ENCODE data around the gene NID2.

NID2 gene

GRCh38 chr14:52029881-52030280 lies 39.0 kb downstream of the NID2 start:
- DNase-seq (ENCODE audit: low read depth in 2 of 2): no peak

- DNase-seq (ENCODE audit: low read depth in 2 of 2): no peak
These were observed 42.0 kb downstream of the NID2 start for GRCh38 chr14:52026901-52027300.

- no peak for DNase-seq (ENCODE audit: low read depth in 2 of 2)
These were observed 42.7 kb downstream of the NID2 start for GRCh38 chr14:52026017-52026660.

DNA sequence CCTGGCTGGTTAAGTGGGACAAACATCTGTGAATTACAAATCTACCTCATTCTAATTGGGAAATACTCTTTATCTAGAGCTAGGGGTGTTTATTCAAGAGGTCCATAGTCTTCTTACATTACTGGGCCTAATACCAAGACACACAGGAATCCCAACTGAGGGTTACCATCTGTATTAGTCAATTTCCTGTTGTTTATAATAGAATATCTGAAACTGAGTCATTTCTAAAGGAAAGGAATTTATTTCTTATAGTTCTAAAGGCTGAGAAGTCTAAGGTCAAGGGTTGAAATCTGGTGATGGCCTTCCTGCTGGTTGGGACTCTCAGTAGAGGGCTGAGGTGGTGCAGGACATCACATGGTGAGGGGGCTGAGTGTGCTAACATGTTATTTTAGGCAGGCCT lies 43.5 kb downstream of the NID2 start:
- no peak for DNase-seq (ENCODE audit: low read depth in 2 of 2)

GRCh38 chr14:52023518-52023917 lies 45.3 kb downstream of the NID2 start:
- DNase-seq (ENCODE audit: low read depth in 2 of 2): no peak

DNA sequence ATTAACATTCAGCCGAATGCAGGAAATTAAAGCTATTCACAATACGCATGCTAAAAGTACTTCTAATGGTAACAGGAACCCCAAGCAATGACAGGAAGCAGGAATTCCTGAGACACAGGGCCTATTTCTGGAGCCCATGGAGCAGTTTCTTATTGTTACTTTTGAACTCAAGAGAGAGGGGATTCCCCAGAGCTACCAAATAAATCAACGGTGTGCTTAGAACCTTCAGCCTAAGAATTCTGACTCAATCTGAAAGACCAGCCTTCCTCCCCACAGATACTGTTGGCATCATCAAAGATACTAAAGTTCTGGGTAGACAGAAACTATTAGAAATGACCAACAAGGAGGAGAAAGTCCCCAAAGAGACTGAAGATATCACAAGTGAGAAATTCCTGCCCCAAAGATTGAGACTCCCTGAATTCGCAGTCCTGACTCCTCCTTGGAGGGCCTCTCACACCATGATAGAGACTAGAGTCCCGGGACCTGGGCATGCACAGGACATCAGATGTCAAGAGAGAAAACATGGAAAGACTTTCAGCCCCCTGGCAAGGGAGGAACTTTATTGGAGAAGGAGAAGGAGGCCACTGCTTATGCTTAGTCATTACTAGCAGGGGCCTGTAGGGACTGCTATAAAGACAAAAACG lies 46.8 kb downstream of the NID2 start:
- DNase-seq (ENCODE audit: low read depth in 2 of 2): no peak

DNA sequence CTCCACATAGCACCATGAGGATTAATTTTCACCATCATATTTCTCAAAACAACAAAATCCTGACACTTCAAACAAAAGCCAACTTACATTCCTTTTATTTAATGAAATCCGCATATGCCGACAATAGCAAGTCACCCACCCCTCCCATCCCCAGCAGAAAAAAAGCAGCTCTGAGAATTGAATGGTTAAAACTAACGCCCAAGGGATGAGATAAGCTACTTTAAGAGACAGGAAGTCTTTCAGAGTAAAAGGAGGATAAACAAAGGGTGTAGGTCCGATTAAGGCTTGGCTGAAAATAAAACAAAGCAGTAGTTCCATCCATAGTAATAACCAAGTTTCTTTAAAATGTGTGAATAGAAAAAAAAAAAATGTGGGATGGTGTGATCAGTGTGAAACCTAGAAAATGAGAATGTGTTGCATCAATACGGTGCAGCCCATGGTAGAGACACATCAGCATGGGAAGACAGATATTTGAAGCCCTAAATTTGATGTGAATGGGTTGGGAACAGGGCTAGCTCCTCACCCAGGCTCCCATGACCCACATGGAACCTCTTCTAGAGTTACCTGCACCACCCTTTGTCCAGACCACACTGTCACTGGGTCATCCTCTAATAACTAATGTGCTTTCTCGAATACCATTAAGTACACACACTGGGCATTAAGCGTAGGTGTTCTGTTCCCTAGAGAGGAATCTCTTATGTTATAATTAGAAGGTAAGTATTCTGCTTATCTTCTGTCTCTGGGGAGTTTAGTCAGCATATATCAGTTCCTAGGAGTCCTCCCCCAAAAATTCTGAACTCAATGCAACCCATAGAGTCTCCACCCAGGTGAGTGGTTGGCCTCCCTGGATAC lies 47.8 kb downstream of the NID2 start:
- DNase-seq (ENCODE audit: low read depth in 2 of 2): no peak

GRCh38 chr14:52020161-52020714 lies 48.6 kb downstream of the NID2 start:
- DNase-seq (ENCODE audit: low read depth in 2 of 2): no peak

DNA sequence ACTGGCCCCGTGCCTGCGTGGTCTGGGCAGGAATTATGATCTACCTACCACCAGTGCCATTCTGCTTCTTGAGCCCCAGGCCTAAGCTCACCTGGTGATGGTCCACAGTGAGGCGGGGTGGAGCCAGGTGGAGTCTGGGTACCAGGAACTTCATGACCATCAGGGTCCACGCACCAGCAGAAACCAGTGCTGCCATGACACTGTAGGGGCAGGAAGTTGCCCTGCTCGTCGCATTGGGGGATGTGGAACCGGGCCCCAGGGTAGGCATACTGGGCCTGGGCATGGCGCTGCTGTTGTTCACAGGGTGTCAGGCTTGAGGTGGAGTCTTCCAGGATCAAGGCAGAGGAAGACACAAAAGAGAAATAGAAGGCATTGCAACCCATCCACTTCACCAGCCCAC lies 49.9 kb downstream of the NID2 start:
- no peak for DNase-seq (ENCODE audit: low read depth in 2 of 2)

DNA sequence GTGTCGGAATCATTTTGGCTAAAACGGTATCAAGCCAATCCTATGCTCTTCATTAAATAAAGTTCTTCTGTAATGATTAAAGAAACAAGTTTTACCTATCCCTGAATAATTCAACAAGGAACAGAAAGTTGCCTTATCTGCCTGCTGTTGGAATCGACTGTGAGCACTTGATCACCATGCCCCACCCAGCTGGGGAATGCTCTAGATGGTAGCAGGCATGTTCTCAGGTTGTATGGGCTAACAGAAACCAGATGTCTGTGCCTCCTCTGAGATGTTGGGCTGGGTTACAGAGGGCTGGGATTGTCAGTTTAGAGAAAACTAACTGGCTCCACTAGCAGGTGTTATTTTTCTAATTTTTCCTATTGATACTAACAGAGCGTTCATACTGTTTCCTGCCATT lies 50.6 kb downstream of the NID2 start:
- no peak for DNase-seq (ENCODE audit: low read depth in 2 of 2)

DNA sequence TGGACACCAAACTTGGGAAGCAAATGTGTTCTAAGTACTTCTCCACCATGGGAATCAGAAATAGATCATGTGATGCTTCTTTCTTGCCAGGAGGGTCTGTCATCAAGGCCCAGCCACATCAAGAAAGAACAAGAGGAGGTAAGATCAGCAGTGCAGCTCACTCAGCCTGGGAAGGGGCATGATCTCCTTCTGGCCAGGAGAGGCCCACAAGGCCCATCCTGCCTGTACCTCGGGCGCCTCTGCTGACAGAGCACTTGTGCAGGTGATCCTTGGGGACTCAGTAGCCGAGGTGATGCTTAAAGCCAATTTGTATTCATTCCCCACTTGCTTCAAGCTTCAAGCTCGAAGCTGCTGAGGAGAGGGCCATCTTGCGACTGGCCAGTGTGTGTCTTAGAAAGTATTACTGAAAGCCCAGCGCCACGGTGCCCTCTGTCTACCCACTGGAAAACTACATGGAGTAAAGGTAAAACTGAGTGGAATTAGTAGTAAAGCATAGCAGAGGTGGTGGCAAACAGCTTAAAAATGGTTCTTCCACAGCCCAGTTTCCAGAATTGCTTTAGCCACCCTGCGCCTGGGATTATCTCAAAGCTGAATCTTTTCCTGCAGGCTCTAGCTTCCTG lies 53.3 kb downstream of the NID2 start:
- DNase-seq (ENCODE audit: low read depth in 2 of 2): no peak

- DNase-seq (ENCODE audit: low read depth in 2 of 2): no peak
These were observed 54.1 kb downstream of the NID2 start for GRCh38 chr14:52014601-52015267.

GRCh38 chr14:52013984-52014600 lies 54.8 kb downstream of the NID2 start:
- DNase-seq (ENCODE audit: low read depth in 2 of 2): no peak

DNA sequence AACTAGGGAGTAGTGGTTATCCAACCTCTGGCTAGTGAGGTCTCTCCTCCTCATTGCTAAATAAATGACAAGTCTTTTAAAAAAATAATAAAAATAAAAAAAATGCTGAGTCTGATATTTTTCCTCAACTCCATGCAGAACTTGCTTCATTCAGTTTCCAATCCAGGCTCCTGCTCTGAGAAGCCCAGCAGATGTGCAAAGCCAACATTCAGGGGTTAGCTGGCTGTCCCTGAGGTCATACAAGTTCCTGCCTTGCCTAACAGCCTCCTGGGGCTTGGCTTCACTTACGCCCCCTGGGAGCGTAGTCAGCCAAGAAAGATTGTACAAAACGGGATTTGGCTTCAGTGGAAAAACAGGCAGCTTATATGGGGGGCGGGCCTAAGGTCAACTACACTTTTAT lies 56.2 kb downstream of the NID2 start:
- no peak for DNase-seq (ENCODE audit: low read depth in 2 of 2)

- DNase-seq (ENCODE audit: low read depth in 2 of 2): no peak
These were observed 57.3 kb downstream of the NID2 start for GRCh38 chr14:52011523-52011922.

DNA sequence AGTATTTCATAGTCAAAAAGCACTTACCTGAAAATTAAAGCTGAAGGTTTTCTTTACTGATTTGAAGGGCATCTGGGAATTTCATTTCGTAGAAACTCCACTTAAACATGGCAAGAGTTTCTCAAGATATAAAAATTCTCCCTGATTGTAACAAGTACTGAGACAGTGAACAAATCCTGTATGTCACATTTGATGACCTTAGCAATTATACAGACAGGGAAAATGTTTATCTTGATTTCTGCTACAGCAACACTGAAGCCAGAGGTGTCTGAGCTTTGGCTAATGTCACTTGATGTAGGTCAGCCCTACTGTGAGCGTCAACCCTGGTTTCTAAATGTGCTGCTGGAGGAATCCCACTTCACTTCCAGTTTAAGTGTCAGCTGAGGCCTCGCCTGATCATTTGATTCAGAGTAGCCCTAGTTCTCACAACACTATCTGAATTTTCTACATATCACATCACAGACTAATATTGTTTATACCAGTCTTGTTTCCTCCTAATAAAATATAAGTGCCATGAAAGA lies 58.6 kb downstream of the NID2 start:
- DNase-seq (ENCODE audit: low read depth in 2 of 2): no peak

DNA sequence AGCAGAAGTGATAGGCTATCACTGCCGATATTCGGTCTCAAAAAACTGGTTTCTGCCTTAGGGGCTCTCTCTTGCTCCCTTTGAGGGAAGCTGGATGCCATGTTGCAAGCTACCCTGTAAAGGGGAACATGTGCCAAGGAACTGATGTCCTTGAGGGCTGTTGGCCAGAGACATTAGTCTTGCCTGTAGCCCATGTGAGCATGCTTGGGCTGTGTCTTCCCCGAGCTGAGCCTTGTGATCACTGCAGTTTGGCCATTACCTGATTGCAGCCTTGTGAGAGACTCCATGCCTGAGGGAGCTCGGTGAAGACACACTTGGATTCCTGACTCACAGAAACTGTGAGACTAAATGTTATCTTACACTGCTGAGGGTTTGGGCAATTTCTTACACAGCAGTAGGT lies 60.7 kb downstream of the NID2 start:
- DNase-seq (ENCODE audit: low read depth in 2 of 2): no peak

- DNase-seq (ENCODE audit: low read depth in 2 of 2): no peak
These were observed 61.2 kb downstream of the NID2 start for GRCh38 chr14:52007637-52008036.

DNA sequence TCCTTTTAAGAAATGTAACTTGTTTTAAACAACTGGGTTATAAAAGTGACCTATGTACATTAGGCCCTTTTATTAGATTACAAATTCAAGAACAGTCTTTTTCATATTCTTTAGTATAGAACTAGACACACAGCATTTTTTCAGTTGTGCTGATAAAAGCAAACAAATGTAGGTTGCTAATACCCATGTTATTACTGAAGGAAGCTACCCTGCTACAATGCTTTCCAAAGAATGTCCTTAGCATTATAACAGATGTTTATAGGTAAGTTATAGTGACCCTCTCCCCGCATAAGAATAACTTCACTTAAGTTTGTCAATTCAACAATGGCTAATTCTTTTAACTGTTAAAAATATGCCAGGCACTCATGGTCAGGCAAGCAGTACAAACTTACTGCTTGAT lies 61.6 kb downstream of the NID2 start:
- no peak for DNase-seq (ENCODE audit: low read depth in 2 of 2)

GRCh38 chr14:52006361-52006760 lies 62.5 kb downstream of the NID2 start:
- DNase-seq (ENCODE audit: low read depth in 2 of 2): no peak

DNA sequence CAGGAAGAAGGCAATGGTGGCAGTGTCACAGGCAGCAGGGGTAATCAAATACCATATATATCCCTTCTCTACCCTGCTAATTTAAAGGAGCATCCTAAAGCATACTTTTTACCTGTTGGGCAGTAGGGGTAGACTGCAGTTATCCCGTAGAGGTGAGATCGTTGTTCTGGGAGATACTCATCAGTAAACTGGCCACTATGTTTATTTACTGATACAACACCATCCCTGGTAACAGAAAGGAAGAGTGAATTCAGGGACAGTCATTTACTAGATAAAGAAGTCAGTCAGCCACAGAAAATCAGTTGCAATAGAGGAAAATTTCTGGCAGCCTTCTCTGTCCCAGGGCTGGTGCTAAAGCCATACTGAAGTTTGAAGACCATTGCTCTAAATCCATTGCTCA lies 63.2 kb downstream of the NID2 start:
- no peak for DNase-seq (ENCODE audit: low read depth in 2 of 2)
